D721Med (cell line): ENCODE data around the gene C10orf105.

Experiments used
- DNase-seq: peaks from one replicate; pipeline ENCODE4 v3.0.0; 2011; ENCODE audit warnings: low spot score; ENCODE audit not compliant: insufficient read length
- FAIRE-seq: peaks from 2 replicates; lab custom pipeline; 2011; peaks lifted over from hg19 to GRCh38; lab: Jason Lieb, UNC
- TF ChIP-seq, protein P1 (sequence below): IDR thresholded peaks from 2 replicates; pipeline ENCODE4 v1.5.1; 2012; ENCODE audit warnings: mild to moderate bottlenecking, control low read depth; ENCODE audit not compliant: insufficient read depth; ENCODE audit errors: missing control alignments

The C10orf105 gene

DNA sequence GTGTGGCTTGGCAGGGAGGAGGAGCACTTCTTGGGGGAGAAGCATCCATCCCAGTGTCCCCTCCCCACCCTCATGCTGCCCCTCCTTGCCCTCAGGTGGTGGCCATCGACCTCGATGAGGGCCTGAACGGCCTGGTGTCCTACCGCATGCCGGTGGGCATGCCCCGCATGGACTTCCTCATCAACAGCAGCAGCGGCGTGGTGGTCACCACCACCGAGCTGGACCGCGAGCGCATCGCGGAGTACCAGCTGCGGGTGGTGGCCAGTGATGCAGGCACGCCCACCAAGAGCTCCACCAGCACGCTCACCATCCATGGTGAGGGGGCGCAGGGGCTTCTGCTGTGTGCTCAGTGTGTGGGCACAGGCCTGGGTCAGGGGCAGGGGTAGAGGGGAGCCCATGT lies 14.8 kb downstream of the C10orf105 start:
- no peak for FAIRE-seq
- TF ChIP-seq, protein P1, sequence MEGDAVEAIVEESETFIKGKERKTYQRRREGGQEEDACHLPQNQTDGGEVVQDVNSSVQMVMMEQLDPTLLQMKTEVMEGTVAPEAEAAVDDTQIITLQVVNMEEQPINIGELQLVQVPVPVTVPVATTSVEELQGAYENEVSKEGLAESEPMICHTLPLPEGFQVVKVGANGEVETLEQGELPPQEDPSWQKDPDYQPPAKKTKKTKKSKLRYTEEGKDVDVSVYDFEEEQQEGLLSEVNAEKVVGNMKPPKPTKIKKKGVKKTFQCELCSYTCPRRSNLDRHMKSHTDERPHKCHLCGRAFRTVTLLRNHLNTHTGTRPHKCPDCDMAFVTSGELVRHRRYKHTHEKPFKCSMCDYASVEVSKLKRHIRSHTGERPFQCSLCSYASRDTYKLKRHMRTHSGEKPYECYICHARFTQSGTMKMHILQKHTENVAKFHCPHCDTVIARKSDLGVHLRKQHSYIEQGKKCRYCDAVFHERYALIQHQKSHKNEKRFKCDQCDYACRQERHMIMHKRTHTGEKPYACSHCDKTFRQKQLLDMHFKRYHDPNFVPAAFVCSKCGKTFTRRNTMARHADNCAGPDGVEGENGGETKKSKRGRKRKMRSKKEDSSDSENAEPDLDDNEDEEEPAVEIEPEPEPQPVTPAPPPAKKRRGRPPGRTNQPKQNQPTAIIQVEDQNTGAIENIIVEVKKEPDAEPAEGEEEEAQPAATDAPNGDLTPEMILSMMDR, result no peak

DNA sequence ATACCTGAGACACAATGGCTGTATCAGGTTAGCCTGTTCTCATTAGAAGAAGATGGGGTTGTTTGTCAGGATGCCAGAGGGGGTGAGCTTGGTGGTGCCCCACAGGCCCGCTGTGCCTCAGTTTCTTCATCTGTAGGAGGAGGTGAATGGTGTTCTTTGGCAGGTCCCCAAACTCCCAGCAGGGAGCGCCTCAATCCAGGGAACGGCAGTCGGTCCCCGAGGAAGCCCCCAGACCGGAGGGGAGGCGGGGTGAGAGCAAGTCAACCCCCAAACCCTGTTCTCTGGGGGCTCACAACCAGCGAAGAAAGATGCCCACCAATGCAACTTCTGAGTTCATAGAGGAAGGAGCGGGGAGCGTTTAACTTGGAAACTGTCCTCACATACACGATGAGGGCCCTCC lies 16.0 kb downstream of the C10orf105 start:
- TF ChIP-seq, protein P1, result no peak
- FAIRE-seq, result no peak

More for the DNA sequence above, 14.8 kb downstream of the C10orf105 start:
- no peak for DNase-seq

DNA sequence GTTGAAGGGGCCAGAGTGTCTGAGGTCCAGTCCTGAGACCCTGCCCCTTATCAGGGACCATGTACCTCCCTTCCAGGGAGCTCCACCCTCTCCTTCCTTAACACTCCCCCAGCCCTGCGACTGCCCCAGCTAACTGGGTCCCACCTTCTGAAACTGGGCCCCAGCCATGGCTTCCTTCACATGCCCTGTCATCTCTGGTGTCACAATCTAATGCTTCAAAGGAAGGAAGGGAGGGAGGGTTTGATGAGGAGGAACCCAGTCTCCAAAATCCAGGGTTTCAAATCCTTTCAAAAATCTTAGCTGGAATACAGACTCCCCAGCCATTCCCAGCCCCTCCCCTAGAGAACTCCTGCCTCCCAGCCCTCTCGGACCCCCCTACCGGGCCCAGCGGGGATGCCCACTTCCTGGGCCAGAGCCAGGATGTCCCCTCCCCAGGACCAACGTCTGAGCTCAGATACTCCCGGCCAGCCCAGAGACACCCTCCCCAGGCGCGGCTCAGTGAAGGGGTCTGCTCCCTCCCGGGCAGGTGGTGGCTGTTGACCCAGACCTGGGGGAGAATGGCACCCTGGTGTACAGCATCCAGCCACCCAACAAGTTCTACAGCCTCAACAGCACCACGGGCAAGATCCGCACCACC lies 18.0 kb downstream of the C10orf105 start:
- DNase-seq, result no peak
- no peak for FAIRE-seq
- TF ChIP-seq, protein P1, result no peak

More for the DNA sequence above, 16.0 kb downstream of the C10orf105 start:
- no peak for DNase-seq

DNA sequence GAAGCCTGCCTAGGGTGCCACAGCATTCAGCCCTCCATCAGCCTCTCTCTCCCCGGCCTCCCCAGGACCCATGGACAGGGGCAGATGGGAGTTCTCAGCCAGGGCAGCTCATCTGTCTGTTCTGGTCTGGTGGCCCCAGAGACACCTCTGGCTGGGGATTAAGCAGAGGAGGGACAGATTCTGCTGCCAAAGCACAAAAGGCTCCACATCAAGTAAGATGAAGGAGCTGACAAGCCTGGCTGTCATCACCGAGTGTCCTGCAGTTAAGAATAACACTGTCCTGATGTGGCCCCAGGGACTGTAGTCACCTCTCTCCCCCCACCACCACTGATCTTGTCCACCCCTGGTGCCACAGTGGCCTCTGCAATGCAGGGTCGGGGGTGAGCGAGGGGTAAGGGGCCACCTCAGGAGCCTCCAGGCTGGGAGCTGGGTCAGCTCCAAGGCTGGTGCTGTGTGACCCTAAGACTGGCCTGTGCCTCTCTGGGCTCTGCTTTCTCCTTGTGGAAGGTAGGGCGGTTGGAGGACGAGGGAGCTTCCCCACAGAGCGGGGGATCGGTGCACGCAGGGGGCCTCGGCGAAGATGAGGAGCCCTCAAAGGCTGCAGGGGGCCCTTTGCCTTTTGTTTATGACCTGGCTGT lies 18.7 kb downstream of the C10orf105 start:
- TF ChIP-seq, protein P1, result no peak
- no peak for DNase-seq
- FAIRE-seq, result no peak

DNA sequence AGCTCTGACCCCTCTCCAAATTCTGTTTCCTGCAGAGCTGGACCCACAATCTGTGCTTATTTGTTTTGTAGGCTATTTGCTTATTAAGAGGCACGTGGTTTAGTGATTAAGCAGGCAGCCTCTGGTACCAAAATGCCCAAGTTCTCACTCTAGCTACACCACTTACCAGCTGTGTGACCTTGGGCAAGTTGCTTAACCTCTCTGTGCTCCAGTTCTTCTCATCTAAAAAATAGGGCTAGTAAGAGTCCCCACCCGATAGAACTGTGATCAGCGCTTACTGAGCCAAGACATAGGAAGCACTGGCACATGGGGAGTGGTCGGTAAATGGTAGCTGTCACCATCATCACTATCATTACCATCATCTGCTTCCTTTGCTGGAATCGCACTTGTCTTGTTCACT lies 20.8 kb downstream of the C10orf105 start:
- TF ChIP-seq, protein P1, result no peak
- FAIRE-seq (no peak), DNase-seq (no peak)

DNA sequence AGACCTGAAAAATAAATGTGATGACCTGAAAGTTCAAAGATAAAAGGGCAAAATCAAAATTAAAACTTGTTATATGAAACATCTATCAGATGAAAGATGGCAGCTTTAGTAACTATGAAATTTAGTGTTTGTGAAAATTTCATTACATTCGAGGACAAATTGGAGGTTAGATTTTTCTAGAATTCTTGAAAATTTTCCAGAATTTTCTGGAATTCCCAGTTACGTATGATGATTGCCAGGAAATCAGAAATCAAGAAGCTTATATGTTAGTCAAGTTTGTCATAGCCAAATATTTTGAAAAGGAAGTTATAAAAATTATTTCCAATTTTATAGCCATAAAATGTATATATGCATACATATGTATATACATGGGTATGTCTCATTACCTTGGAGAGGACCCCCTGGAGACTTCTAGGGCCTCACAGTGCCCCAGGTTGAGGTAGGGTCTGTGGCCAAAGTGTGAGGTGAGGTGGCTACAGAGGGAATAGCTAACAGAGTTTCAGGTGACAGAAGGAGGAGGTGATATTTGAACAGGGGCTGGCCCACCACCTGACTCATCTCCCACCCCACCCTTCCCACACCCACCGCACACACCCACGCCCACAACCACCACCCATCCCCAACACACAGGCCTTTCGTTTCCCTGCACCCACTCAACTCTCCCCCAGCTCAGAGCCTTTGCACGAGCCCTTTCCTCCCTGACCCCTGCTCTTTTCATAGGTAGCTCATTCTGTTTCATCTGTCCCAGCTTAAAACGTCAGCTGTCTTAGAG lies 21.5 kb downstream of the C10orf105 start:
- no peak for FAIRE-seq
- TF ChIP-seq, protein P1, result no peak
- DNase-seq, result no peak
